T-helper 9 cell (primary cell): ENCODE data around the gene EIPR1.
"Not testable (repeated sequence)": the region's sequence is repeated elsewhere in the genome, so short reads cannot be mapped to it uniquely, and the experiment has no call there.

Source experiments
- DNase-seq: peaks from one replicate; pipeline ENCODE4 v3.0.0-alpha.2; 2020

EIPR1 gene

DNA sequence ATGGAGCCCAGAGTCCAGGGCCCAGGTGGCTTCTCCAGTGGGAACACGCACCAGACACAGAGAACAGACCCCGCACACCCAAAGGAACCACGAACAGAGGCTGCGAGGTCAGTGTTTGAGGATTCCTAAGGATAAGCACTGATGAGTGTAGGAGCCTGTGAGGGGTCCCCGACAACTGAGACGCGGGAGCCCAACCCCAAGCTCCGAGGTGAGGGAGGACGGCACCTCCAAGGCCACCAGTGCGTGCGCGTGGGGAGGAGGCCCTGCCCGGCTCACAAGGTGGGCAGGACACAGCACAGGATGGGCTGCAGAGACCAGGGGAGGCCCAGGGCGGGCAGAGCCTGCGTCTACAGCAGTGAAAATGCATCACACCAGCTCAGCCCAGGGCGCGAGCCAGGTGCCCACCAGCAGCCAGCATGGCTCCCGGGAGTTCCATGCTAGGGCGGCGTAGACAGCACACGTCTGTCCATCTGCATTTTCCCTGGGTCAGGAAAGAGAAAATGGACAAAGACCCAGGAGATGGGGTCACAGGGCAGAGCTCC, 189.1 kb downstream of the EIPR1 start:
- no peak for DNase-seq

DNA sequence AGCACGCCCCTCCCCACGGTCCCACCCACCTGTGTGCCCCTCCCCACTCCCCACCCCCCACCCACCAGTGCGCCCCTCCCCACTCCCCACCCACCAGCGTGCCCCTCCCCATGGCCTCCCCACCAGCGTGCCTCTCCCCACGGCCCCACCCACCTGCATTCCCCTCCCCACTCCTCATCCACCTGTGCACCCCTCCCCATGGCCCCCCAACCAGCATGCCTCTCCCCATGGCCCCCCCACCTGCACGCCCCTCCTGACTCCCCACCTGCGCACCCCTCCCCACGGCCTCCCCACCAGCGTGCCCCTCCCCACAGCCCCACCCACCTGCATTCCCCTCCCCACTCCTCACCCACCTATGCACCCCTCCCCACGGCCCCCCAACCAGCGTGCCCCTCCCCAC, 190.2 kb downstream of the EIPR1 start:
- no peak for DNase-seq

DNA sequence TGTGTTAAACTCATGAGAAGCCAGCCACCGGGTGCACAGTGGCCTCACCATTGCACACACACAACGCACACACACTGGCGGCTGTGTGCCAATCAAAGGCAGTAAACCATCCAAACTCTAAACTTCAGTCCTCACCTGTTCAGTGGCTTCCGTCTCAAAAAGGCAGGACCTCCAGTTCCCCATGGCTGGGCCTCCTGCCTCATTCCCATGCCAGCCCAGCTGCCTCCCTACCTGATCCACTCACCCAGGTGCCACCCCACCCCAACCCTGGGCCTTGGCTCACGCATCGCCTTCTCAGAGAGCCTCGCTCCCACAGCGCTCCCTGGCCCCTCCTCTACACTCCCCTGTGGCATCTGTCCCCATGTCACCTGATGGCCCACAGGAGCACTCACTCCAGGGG, 190.9 kb downstream of the EIPR1 start:
- no peak for DNase-seq

DNA sequence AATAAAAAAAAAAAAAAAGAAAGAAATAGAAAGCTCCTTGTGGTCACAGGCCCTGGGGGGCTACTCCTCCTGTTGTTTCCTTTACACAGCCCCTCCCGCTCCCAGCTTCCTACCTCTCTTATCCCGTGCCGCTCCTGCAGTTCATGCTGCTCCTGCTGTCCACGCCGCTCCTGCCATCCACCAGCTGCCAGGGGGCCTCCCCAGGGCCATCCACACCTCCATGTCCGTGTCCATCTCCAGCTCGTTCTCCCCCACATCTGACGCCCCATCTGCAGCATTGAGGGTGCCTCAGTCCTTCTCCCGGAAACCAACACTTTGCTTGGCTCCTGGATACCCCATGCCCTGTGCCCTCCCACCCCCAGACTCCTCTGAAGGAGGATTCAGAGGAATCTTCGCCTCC, 191.7 kb downstream of the EIPR1 start:
- DNase-seq = no peak

DNA sequence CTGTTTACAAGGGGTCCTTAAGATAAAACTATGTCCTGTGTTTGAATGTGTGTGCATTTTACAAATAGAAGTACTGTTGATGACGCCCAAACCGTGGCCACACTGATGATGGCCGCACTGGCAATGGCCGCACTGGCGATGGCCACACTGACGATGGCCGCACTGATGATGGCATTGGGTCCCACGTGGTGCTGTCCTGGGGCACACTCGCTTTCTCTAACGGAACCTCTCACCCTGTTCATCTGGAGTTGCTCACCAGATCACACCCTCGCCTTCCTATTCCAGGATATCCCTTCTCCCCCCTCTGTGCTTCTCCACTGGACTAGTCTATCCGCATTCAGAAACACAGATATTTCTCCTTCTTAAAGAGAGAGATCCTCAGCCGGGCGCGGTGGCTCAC, 192.4 kb downstream of the EIPR1 start:
- no peak for DNase-seq

DNA sequence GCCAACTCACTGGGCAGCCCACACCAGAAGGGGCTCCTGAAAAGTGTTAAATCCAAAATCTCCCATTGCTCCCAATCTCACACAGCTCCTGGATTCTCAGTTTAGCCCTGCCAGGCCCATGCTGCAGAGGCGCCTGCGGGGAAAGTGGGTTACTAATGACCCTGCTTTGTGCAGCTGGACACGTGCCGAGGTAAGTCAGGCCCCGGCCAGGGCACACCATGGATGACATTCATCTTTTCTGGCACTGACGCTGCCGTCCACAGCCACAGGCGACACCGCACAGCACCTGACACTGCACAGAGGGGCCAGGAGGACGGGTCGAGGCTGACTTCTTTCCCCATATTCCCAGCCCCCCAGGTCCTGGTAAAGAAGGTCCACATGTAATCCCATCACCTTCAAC, 193.5 kb downstream of the EIPR1 start:
- no peak for DNase-seq

DNA sequence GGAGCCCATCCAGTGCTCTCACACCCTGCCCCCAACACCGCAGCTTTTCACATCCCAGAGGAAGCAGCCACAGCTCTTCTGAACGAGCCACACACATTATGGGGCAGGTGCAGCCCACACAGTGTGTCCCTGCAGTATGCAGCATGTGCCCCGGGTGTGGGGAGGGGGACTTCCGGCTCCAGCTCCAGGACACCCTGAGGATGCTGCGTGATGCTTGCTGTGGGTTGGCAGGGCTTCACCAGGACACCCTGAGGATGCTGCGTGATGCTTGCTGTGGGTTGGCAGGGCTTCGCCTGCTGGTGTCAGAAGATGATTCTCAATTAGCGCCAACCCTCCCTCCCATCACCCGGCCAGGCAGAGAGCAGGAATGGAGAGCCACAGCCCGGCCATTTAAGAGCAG, 193.9 kb downstream of the EIPR1 start:
- no peak for DNase-seq

DNA sequence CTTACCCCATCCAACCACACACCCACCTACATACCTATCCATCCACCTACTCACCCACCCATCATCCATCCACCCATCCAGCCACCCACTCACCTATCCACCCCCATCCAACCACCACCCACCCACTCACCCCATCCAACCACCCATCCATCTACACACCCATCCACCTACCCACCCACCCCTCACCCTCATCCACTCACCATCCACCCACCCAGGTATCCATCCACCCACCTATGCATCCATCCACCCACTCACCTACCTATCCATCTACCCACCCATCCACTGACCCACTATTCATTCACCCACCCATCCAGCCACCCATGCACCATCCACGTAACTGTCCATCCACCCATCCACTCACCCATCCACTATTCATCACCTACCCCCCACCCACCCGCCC, 194.8 kb downstream of the EIPR1 start:
- DNase-seq = no peak

DNA sequence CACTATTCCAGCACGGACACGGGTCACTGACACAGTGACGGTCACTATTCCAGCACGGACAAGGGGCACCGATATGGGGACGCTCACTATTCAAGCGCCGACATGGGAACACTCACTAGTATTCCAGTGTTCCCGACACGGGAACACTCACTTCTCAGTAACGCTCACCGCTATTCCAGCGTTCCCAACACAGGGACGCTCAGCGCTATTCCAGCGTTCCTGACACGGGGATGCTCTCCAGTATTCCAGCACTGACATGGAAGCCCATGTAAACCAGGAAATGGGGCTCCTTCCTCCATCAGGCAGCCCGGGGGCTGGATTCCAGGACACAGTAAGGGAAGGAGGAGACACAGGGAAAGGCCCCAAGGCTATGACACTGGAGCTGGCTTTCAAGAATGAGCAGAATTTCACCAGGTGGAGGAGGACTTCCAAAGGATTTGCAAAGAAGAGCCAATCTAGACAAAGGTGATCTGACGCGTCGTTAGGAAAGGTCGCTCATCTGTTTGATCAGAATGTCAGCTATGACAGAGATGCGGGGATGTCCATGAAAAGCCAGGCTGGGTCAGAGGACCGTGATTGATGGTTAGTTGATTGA, 196.1 kb downstream of the EIPR1 start:
- DNase-seq = no peak

DNA sequence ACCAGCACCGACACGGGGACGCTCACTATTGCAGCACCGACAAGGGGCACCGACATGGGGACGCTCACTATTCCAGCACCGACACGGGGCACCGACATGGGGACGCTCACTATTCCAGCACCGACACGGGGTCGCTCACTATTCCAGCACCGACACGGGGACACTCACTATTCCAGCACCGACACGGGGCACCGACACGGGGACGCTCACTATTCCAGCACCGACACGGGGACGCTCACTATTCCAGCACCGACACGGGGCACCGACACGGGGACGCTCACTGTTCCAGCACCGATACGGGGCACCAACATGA, 196.8 kb downstream of the EIPR1 start:
- DNase-seq = not testable (repeated sequence)

DNA sequence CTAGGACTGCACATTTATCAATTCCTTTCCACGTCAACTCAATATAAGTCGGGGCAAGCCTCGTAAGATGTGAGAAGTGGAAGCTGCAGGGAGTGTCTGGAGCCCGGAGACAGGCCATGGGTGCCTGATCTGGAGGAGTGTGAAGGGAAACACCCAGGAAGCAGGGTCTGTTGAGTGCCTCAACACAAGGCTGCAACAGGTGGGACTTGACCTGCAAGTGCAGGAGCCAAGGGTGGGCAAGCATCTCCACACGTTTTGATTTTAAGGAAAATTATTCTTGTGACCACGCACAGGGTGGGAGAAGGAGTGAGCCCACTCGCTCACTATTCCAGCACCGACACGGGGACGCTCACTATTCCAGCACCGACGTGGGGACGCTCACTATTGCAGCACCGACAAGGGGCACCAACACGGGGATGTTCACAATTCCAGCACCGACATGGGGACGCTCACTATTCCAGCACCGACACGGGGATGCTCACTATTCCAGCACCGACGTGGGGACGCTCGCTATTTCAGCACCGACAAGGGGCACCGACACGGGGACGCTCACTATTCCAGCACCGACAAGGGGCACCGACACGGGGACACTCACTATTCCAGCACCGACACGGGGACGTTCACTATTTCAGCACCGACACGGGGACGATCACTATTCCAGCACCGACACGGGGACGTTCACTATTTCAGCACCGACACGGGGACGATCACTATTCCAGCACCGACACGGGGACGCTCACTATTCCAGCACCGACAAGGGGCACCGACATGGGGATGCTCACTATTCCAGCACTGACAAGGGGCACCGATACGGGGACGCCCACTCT, 197.3 kb downstream of the EIPR1 start:
- DNase-seq = no peak

DNA sequence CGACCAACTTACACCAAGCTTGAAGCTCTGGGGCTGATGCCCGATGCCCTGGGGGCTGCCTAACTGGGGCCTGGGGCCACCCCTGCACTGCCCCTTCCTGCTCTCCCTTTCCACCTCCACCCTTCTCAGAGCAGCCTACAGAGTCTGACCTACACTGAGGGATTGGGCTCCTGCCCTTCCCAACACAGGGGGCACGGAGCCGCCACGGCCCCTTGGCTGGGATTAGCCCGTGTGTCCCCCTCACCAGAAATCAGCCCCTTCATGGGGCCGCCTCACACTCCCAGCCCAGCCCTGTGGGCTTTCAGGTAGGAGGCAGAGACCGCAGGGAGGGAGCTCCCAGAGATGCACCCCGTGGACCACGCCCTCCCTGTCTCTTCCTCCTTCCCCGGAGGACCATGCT, 198.0 kb downstream of the EIPR1 start:
- no peak for DNase-seq

DNA sequence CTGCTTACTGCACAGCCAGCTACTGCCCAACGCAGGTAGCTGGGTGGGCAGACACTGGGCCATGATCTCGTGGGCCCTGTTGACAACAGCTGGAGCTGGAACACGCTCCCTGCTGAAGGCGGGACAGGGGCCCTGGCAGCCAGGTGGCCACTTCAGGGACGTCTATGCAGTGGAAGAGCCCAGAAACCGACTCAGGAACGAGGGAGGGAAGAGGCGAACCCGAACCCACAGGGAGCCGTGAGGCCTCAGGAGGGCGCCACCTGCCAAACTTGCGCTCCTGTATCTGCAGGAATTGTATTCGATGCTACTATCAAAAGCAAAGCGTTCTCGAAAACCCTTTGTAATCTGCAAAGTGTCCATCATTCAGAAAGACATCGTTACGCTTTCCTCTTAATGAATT, 198.4 kb downstream of the EIPR1 start:
- no peak for DNase-seq

DNA sequence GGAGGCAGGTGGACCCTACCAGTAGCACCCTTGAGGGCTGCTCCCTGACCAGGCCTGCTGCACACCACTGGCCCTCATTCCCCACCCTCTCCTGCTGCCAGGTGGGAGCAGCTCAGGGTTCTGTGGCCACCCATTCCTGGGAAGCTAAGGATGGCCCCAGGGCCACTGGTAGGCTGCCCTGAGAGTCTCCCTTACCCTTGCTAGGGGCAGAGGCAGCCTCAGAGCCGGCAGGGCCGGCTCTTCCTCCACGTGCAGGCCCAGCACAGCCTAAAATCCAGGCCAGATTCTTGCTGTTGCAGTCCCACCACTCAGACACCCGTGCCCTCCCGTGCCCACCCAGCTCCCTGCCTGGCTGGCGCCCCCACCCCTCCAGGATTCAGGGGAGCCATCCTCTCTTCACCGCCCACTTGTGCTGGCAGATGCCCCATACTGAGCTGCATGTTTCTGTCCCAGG, 199.0 kb downstream of the EIPR1 start:
- no peak for DNase-seq

DNA sequence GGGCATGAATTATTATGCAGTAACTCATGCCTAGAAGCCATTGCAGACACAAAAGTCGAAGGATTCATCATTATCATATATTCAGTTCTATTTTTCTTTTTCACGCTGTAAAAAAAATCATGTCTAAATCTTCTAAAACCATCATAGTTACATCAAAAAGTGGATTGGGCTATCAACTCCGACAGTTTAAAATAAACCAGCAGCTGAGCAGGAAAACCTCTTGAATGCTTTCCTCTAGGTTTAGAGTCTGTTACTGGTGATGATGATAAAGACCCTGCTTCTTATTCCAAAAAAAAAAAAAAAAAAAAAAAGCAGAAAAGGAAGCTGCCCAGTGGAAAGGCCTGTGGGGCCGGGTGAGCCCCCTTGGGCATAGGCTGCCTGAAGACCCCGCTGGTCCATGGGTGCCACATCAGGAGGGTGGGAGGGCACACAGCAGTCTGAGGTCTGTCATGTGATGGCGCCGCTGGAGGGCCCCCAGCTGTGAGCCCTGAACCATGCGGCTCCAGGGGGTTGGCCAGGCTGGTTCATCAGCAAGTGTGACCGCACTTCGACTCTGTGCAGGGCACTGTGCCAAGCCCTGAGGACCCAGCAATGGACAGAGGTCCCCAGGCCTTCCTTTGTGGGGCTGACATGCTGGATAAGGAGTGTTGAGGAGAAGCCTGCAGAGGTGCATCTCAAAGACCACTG, 199.6 kb downstream of the EIPR1 start:
- no peak for DNase-seq

DNA sequence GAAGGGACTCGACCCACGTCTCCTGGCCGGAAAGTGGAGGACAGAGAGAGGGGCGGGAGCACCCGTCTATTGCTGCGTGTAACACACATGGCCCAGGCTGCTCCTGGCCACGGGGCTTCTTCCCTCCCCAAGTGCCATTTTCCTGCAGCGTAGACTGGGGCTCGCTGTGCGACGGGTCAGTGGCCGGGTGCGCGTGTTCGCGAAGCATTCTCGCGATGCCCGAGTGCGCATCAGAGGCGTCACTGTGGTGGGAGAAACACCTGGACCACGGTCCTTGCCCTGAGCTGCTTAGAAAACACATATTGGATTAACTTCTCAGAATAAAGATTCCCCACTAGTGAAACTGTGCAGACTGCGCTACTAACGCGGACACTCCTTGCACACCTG, 200.8 kb downstream of the EIPR1 start:
- DNase-seq = no peak

DNA sequence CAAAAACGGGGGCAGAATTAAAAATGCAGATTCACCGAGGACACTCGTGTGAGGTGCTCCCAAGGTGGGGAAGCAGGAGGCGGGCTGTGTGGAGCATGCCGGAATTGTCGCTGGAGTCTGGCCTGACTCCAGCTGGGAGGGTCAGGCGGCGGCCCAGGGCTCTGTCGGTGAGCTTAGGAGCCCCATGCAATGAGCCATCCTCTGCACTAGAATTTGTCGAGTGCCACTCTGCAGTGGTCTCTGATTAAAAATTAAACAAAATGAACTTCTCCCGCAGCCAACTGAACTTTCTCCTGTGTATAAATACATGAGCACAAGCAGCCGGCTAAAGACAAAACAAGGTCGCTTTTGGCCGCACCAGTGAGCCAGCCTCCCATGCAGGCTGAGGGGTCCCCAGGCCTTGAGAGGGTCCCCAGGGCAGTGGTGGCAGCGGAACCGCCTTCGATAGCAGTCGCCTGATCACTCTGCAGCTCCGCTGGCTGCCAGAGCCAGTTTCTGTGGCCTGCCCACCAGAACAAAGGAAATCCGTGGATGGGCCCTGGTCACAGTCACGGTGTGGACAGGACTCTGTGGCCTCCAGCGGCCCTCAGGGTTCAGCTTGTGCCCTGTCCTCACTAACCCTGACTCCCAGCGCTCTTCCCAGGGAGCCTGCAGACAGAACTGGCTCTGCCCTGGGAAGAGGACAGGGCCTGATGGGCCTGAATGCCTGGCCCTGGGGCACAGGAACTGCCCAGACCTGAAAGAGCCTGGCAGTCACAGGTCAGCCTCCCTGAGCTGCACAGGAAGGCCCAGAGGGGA, 201.3 kb downstream of the EIPR1 start:
- DNase-seq = no peak

DNA sequence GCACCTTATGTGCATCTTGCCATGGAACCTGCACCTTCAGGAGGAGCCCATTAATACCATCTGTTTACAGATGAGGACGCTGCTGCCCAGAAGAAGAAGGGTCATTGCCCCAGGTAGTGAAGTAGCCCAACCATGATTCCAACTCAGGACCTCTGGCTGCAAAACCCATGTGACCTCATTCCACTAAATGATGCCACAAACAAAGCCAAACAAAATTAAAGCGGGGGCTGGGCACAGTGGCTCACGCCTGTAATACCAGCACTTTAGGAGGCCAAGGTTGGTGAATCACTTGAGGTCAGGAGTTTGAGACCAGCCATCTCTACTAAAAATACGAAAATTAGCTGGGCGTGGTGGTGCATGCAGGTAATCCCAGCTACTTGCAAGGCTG, 202.1 kb downstream of the EIPR1 start:
- no peak for DNase-seq

DNA sequence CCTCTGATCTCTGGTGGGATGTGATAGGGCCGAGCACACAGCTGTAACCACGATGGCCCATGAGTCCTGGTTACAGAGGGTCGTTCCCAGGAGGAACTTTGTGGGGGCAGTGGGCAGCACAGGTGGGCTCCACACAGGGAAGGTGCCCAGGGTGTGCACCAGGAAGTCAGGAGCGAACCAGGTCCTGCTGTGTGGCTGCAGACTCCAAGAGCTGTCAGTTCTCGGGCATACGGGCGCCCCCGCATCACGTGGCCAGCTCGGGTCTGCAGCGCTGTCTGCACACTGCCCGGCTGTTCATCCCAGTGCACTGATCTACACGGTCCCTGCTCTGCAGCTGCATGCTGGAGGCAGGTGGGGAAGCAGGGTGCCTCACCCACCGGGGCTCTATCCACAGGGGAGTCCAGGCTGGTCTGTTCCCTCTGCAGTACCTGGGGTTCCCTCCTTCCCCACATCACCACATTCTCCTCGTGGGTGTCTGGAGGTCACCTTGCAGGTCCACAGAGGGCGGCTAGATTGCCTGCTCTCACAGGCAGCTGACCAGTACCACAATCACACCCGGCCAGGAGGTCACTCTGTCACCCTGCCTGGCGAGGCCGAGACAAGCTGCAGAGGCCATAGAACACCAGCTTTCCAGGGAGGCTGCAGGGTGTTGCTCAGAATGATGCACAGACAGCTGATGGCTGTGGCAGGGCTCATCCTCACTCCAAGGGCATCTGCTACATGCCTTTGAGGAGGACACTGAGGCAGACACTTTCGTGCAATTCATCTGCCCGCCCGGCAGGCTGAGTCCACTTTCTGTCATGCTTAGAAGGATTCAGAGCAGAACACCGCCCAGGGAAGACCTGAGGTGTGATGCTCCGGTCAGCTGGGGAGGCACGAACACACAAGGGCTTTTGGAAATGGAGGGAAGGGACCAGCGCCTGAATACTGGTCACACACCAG, 202.7 kb downstream of the EIPR1 start:
- DNase-seq = no peak

DNA sequence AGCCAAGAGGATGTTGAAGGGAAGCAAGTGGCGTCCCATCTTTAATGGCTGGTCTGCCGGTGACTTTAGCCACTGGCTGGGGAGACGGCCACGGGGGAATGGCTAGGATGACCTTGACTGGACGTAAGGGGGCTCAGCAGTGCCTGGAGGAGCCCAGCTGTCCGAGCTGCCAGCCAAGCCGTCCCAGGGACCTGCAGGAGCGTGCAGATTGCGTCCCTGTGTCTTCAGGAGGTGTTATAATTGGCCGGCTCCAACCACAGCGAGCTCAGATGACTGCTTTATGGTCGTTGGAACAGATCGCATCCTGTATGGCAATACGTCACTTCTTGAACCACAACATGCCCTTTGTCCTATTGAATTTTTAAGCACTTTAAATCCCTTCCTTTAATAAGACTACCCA, 204.6 kb downstream of the EIPR1 start:
- no peak for DNase-seq

DNA sequence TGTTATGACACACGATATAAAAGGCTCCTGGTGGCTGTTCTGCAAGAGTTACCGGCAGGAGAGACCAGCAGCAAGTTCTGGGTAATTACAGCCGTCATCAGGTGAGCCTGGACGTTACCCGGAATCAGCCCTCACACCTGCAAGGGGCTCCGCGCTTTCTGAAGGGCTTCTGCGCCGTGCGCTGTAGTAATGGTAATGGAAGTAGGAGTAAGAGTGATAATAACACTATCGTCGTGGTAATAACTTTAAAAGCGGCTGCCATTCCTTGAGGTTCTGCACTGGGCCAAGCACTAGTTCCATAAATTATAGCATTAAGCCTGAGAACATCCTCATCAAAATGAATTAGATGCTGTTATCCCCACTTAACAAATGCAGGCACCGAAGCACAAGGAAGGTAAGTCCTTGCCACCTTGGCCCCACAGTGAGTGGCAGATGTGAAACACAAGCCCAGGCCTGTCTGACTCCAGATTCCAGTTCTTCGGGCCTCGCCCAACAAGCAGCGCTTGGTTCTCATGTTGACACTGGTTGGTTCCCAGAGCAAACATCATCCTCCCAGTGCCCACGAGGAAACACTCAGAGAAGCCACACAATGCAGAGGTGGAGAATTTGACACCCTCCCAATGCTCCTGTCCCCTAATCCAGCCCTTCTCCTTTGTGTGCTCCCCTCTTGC, 205.2 kb downstream of the EIPR1 start:
- no peak for DNase-seq
